ENCODE measurements around the gene FNDC10.

FNDC10 gene

GRCh38 chr1:1627829-1628753 is 28.2 kb upstream of the FNDC10 start:
- DNase-seq (ENCODE audit: low spot score) = no peak
- in situ Hi-C loops (cut with MboI; ENCODE audit: low pct_unique_long_range_greater_than_20kb, low sequenced_read_pairs, unreplicated experiment) = no loop called here
- TF ChIP-seq, protein P1, sequence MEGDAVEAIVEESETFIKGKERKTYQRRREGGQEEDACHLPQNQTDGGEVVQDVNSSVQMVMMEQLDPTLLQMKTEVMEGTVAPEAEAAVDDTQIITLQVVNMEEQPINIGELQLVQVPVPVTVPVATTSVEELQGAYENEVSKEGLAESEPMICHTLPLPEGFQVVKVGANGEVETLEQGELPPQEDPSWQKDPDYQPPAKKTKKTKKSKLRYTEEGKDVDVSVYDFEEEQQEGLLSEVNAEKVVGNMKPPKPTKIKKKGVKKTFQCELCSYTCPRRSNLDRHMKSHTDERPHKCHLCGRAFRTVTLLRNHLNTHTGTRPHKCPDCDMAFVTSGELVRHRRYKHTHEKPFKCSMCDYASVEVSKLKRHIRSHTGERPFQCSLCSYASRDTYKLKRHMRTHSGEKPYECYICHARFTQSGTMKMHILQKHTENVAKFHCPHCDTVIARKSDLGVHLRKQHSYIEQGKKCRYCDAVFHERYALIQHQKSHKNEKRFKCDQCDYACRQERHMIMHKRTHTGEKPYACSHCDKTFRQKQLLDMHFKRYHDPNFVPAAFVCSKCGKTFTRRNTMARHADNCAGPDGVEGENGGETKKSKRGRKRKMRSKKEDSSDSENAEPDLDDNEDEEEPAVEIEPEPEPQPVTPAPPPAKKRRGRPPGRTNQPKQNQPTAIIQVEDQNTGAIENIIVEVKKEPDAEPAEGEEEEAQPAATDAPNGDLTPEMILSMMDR (IDR thresholded peaks at IDR 0.05; ENCODE audit: extremely low read depth, insufficient read depth, missing control alignments) = no peak

- in situ Hi-C loops (cut with MboI; ENCODE audit: low pct_unique_long_range_greater_than_20kb, low sequenced_read_pairs, unreplicated experiment) = no loop called here
- TF ChIP-seq, protein P1 (IDR thresholded peaks at IDR 0.05; ENCODE audit: extremely low read depth, insufficient read depth, missing control alignments) = no peak
- DNase-seq (ENCODE audit: low spot score) = no peak
Measured at GRCh38 chr1:1627261-1627828, 27.4 kb upstream of the FNDC10 start.

- TF ChIP-seq, protein P1 (IDR thresholded peaks at IDR 0.05; ENCODE audit: extremely low read depth, insufficient read depth, missing control alignments) = no peak
- DNase-seq (ENCODE audit: low spot score) = no peak
- in situ Hi-C loops (cut with MboI; ENCODE audit: low pct_unique_long_range_greater_than_20kb, low sequenced_read_pairs, unreplicated experiment) = no loop called here
Measured at GRCh38 chr1:1626207-1627141, 26.5 kb upstream of the FNDC10 start.

DNA sequence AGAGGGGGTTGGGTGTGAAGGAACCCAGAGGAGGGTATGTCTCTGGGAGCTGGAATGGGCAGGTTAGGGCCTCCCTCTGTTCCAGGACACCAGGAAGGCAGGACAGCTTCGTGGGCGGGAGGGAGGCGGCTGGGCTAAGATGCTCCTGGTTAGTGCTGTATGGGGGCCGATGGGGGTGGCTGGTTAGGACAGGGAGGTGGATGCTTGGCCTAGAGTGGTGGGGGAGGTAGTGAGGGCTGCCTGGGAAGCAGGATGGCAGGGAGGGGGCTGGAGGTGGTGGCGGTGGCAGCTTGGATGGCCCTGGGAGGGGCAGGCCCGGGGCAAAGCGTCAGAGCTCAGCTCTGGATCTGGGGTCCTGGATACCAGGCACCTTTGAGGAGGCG is 25.9 kb upstream of the FNDC10 start:
- no peak for DNase-seq (ENCODE audit: low spot score)
- TF ChIP-seq, protein P1 (IDR thresholded peaks at IDR 0.05; ENCODE audit: extremely low read depth, insufficient read depth, missing control alignments) = no peak
- in situ Hi-C loops (cut with MboI; ENCODE audit: low pct_unique_long_range_greater_than_20kb, low sequenced_read_pairs, unreplicated experiment) = no loop called here

DNA sequence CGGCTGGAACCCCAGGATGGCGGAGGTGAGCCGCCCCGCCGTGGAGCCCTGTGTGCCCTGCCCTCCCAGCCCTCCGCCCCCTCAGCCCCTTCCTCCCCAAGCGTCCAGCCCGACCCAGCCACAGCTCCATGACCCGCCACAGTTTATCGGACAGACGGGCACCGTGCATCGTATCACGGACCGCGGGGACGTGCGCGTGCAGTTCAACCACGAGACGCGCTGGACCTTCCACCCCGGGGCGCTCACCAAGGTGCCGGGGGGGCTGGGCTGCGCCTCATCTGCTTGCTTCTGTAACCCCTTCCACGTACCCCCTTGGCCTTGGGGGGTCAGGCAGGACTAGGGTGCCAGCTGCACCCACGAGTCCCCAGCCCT is 25.5 kb upstream of the FNDC10 start:
- in situ Hi-C loops (cut with MboI; ENCODE audit: low pct_unique_long_range_greater_than_20kb, low sequenced_read_pairs, unreplicated experiment) = no loop called here
- TF ChIP-seq, protein P1 (IDR thresholded peaks at IDR 0.05; ENCODE audit: extremely low read depth, insufficient read depth, missing control alignments) = no peak
- no peak for DNase-seq (ENCODE audit: low spot score)

Data from GM13977 (cell line).